Central memory CD8-positive, alpha-beta T cell (primary cell): ENCODE data around the gene MACROD2.
"Not testable (repeated sequence)": the region's sequence is repeated elsewhere in the genome, so short reads cannot be mapped to it uniquely, and the experiment has no call there.

Experiments
- ATAC-seq: fragments of 150-1000 bp; cut with Tn5 transposase; replicated peaks from 2 replicates; pipeline ENCODE4 v1.10.0; 2022; ENCODE audit warnings: mild to moderate bottlenecking, moderate FRiP score, moderate number of reproducible peaks; ENCODE audit not compliant: poor library complexity, severe bottlenecking; ENCODE audit errors: extremely low read depth
- DNase-seq, 2 donors: peaks; one replicate each; pipeline ENCODE4 v3.0.0; 2021; ENCODE audit warnings: low spot score in 2 of 2
- H3K27ac Mint-ChIP-seq: one replicate; pipeline ENCODE4 v1.8.0; 2022; ENCODE audit warnings: low read depth, mild to moderate bottlenecking, moderate library complexity, mixed read lengths
- H3K27me3 Mint-ChIP-seq: one replicate; pipeline ENCODE4 v1.8.0; 2022; ENCODE audit warnings: mixed read lengths
- H3K36me3 Mint-ChIP-seq: one replicate; pipeline ENCODE4 v1.8.0; 2022; ENCODE audit warnings: mild to moderate bottlenecking, moderate library complexity, mixed read lengths; ENCODE audit not compliant: insufficient read depth
- H3K4me1 Mint-ChIP-seq: one replicate; pipeline ENCODE4 v1.8.0; 2022; ENCODE audit warnings: mixed read lengths
- H3K4me3 Mint-ChIP-seq: one replicate; pipeline ENCODE4 v1.8.0; 2022; ENCODE audit warnings: mild to moderate bottlenecking, moderate library complexity, mixed read lengths
- H3K9me3 Mint-ChIP-seq: one replicate; pipeline ENCODE4 v1.8.0; 2022; ENCODE audit warnings: mixed read lengths

The MACROD2 gene

GRCh38 chr20:14972690-14973089 lies 977.4 kb downstream of the MACROD2 start:
- Mint-ChIP-seq H3K27ac (no peak overlapping the region), H3K4me1 (no peaks in the 10 kb centered on the region), H3K4me3 (no peak overlapping the region), H3K36me3 (no peaks in the 10 kb centered on the region), H3K27me3 (no peaks in the 10 kb centered on the region), H3K9me3 (peaks cover 16% of the 10 kb centered on the region)
- DNase-seq (no peak), ATAC-seq (no peak)

- Mint-ChIP-seq H3K36me3 (no peaks in the 10 kb centered on the region), H3K9me3 (peaks cover 39% of the 10 kb centered on the region), H3K4me1 (no peaks in the 10 kb centered on the region), H3K27ac (no peak overlapping the region), H3K4me3 (no peak overlapping the region), H3K27me3 (no peaks in the 10 kb centered on the region)
- DNase-seq (no peak), ATAC-seq (no peak)
Measured at GRCh38 chr20:14979453-14979986, 984.2 kb downstream of the MACROD2 start.

GRCh38 chr20:14981486-14981885 lies 986.2 kb downstream of the MACROD2 start:
- peaks cover 30% of the 10 kb centered on the region for H3K9me3 Mint-ChIP-seq

GRCh38 chr20:14982324-14982723 lies 987.0 kb downstream of the MACROD2 start:
- not testable (repeated sequence) for H3K27ac Mint-ChIP-seq, H3K4me3 Mint-ChIP-seq, H3K27me3 Mint-ChIP-seq, H3K36me3 Mint-ChIP-seq, DNase-seq, H3K4me1 Mint-ChIP-seq, ATAC-seq
- peaks cover 30% of the 10 kb centered on the region for H3K9me3 Mint-ChIP-seq

More at GRCh38 chr20:14981486-14981885, 986.2 kb downstream of the MACROD2 start:
- H3K36me3 Mint-ChIP-seq, H3K4me1 Mint-ChIP-seq, ATAC-seq, H3K4me3 Mint-ChIP-seq, H3K27ac Mint-ChIP-seq, H3K27me3 Mint-ChIP-seq, DNase-seq: not testable (repeated sequence)

GRCh38 chr20:14984305-14984704 lies 989.0 kb downstream of the MACROD2 start:
- no peak overlapping the region for H3K27ac Mint-ChIP-seq
- no peaks in the 10 kb centered on the region for H3K27me3 Mint-ChIP-seq
- no peak for ATAC-seq
- no peaks in the 10 kb centered on the region for H3K4me1 Mint-ChIP-seq
- H3K4me3 Mint-ChIP-seq, result no peak overlapping the region
- H3K36me3 Mint-ChIP-seq, result no peaks in the 10 kb centered on the region
- no peak for DNase-seq
- H3K9me3 Mint-ChIP-seq, result peaks cover 30% of the 10 kb centered on the region

- Mint-ChIP-seq H3K9me3 (peaks cover 30% of the 10 kb centered on the region), H3K27ac (no peak overlapping the region), H3K4me3 (no peak overlapping the region), H3K36me3 (no peaks in the 10 kb centered on the region), H3K27me3 (no peaks in the 10 kb centered on the region), H3K4me1 (no peaks in the 10 kb centered on the region)
- DNase-seq (no peak), ATAC-seq (no peak)
Measured at GRCh38 chr20:14984768-14985622, 989.7 kb downstream of the MACROD2 start.

GRCh38 chr20:14986026-14986655 lies 990.8 kb downstream of the MACROD2 start:
- peaks cover 23% of the 10 kb centered on the region for H3K9me3 Mint-ChIP-seq
- H3K36me3 Mint-ChIP-seq, result no peaks in the 10 kb centered on the region
- H3K4me3 Mint-ChIP-seq, result no peak overlapping the region
- no peak overlapping the region for H3K27ac Mint-ChIP-seq
- no peak for DNase-seq
- no peaks in the 10 kb centered on the region for H3K27me3 Mint-ChIP-seq
- no peaks in the 10 kb centered on the region for H3K4me1 Mint-ChIP-seq
- no peak for ATAC-seq

GRCh38 chr20:14986656-14987055 lies 991.3 kb downstream of the MACROD2 start:
- Mint-ChIP-seq H3K9me3 (peaks cover 18% of the 10 kb centered on the region), H3K27me3 (no peaks in the 10 kb centered on the region)
- no peak for DNase-seq

GRCh38 chr20:14989535-14990290 lies 994.4 kb downstream of the MACROD2 start:
- Mint-ChIP-seq H3K4me1 (no peaks in the 10 kb centered on the region), H3K9me3 (no peaks in the 10 kb centered on the region), H3K27me3 (no peaks in the 10 kb centered on the region), H3K4me3 (no peak overlapping the region), H3K36me3 (no peaks in the 10 kb centered on the region), H3K27ac (no peak overlapping the region)
- DNase-seq (no peak), ATAC-seq (no peak)

More at GRCh38 chr20:14986656-14987055, 991.3 kb downstream of the MACROD2 start:
- no peak for ATAC-seq
- H3K4me3 Mint-ChIP-seq, result no peak overlapping the region
- H3K36me3 Mint-ChIP-seq, result no peaks in the 10 kb centered on the region
- no peaks in the 10 kb centered on the region for H3K4me1 Mint-ChIP-seq
- no peak overlapping the region for H3K27ac Mint-ChIP-seq

- no peak for ATAC-seq
- H3K27me3 Mint-ChIP-seq, result no peaks in the 10 kb centered on the region
- DNase-seq, result no peak
- H3K27ac Mint-ChIP-seq, result no peak overlapping the region
- no peaks in the 10 kb centered on the region for H3K36me3 Mint-ChIP-seq
- no peaks in the 10 kb centered on the region for H3K4me1 Mint-ChIP-seq
- H3K9me3 Mint-ChIP-seq, result no peaks in the 10 kb centered on the region
- no peak overlapping the region for H3K4me3 Mint-ChIP-seq
Measured at GRCh38 chr20:14991023-14991422, 995.7 kb downstream of the MACROD2 start.

- no peaks in the 10 kb centered on the region for H3K9me3 Mint-ChIP-seq
- DNase-seq, result no peak
- H3K4me3 Mint-ChIP-seq, result no peak overlapping the region
- no peaks in the 10 kb centered on the region for H3K36me3 Mint-ChIP-seq
- no peak overlapping the region for H3K27ac Mint-ChIP-seq
- no peaks in the 10 kb centered on the region for H3K27me3 Mint-ChIP-seq
- H3K4me1 Mint-ChIP-seq, result no peaks in the 10 kb centered on the region
- no peak for ATAC-seq
Measured at GRCh38 chr20:14992153-14992552, 996.8 kb downstream of the MACROD2 start.

- no peaks in the 10 kb centered on the region for H3K4me1 Mint-ChIP-seq
- no peak overlapping the region for H3K27ac Mint-ChIP-seq
- H3K27me3 Mint-ChIP-seq, result no peaks in the 10 kb centered on the region
- no peak for DNase-seq
- H3K4me3 Mint-ChIP-seq, result no peak overlapping the region
- peaks cover 5% of the 10 kb centered on the region for H3K9me3 Mint-ChIP-seq
- H3K36me3 Mint-ChIP-seq, result no peaks in the 10 kb centered on the region
- ATAC-seq, result no peak
Measured at GRCh38 chr20:14992961-14993360, 997.6 kb downstream of the MACROD2 start.
